Muscle of back (tissue), 11 donors: Measurements from ENCODE around the gene SLC38A2. TPM values are rescaled to one million over a fixed set of nuclear protein-coding genes. Genes with fewer than 3 reads are reported as not detected.
A peak's percentile ranks its signal among the peaks of the same experiment; 100 is the strongest.

Experiments
- DNase-seq, 3 donors: peaks; one replicate each; pipeline versions ENCODE4 v3.0.0 to v3.0.0-alpha.2; 2013
- polyA plus RNA-seq, 10 donors: library from polyadenylated mRNA; unstranded; fragments of 120-200 nt; gene quantifications; one replicate each; pipeline ENCODE4 v1.2.1, GENCODE V29; 2013; ENCODE audit not compliant: insufficient read length in 10 of 10

Gene SLC38A2
- polyA plus RNA-seq, 10 donors, result 84.3 to 139 (median 117) TPM

GRCh38 chr12:46379352-46379751 lies 6.8 kb upstream of the SLC38A2 start:
- no peak for DNase-seq

GRCh38 chr12:46378530-46378929 lies 6.0 kb upstream of the SLC38A2 start:
- DNase-seq, result no peak

GRCh38 chr12:46377678-46378077 lies 5.1 kb upstream of the SLC38A2 start:
- no peak for DNase-seq

GRCh38 chr12:46376579-46376978 lies 4.0 kb upstream of the SLC38A2 start:
- no peak for DNase-seq

- no peak for DNase-seq
Observed at GRCh38 chr12:46374711-46375110, 2.1 kb upstream of the SLC38A2 start.

GRCh38 chr12:46374310-46374709 lies 1.7 kb upstream of the SLC38A2 start:
- no peak for DNase-seq

- peak; percentile 42 to 86 (median 58) for DNase-seq
Observed at GRCh38 chr12:46373301-46374296, 1.0 kb upstream of the SLC38A2 start.

- peak; percentile 47 to 88 (median 62) for DNase-seq
Observed at GRCh38 chr12:46371718-46372543, 642 bp downstream of the SLC38A2 start.

- peak; percentile 88 to 96 (median 93) for DNase-seq
Observed at GRCh38 chr12:46370792-46371717, 1.5 kb downstream of the SLC38A2 start.

- no peak for DNase-seq
Observed at GRCh38 chr12:46370380-46370734, 2.2 kb downstream of the SLC38A2 start.

- DNase-seq, result no peak
Observed at GRCh38 chr12:46369474-46370379, 2.8 kb downstream of the SLC38A2 start.

GRCh38 chr12:46369095-46369473 lies 3.5 kb downstream of the SLC38A2 start:
- DNase-seq, result no peak

GRCh38 chr12:46368684-46369083 lies 3.9 kb downstream of the SLC38A2 start:
- DNase-seq, result no peak

- DNase-seq, result no peak
Observed at GRCh38 chr12:46368138-46368537, 4.4 kb downstream of the SLC38A2 start.

GRCh38 chr12:46367351-46368029 lies 5.1 kb downstream of the SLC38A2 start:
- DNase-seq, result no peak

- DNase-seq, result no peak
Observed at GRCh38 chr12:46366771-46367170, 5.8 kb downstream of the SLC38A2 start.

- DNase-seq, result no peak
Observed at GRCh38 chr12:46365951-46366379, 6.6 kb downstream of the SLC38A2 start.

GRCh38 chr12:46364777-46365580 lies 7.6 kb downstream of the SLC38A2 start:
- DNase-seq, result peak in 1 of 3 donors; percentile 50

- no peak for DNase-seq
Observed at GRCh38 chr12:46364300-46364696, 8.3 kb downstream of the SLC38A2 start.
